HG03280 (cell line): Measurements from ENCODE around the gene UCK1.

ENCODE experiments used
- ATAC-seq: cut with Tn5 transposase; IDR thresholded peaks from one replicate; pipeline ENCODE4 v1.9.1; 2021; ENCODE audit warnings: mild to moderate bottlenecking, moderate library complexity; ENCODE audit not compliant: unreplicated experiment

Gene UCK1

DNA sequence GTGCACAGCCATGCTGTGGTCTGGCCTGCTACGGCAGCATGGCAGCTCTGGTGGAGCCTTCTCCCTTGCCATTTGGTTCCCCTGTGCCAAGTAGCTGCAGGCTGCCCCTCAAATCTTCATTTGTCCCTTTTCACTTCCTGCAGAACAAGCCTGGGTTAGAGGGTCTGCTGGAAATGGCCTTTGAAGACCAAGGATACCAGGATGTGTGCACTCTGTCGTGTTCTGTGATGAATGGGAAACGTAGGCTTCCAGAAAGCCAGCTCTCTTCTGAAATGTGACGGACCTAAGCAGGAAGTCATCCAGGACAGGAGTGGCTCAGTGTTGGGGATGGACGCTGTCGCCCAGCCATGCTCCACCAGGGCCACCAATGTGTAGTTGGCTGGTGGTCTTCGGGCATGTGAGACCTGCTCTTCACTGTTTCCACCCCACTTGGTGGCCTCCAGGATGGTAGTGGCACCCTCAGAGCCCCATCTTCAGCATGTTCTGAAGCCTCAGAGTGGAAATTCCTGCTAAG lies 31.8 kb downstream of the UCK1 start:
- no peak for ATAC-seq

DNA sequence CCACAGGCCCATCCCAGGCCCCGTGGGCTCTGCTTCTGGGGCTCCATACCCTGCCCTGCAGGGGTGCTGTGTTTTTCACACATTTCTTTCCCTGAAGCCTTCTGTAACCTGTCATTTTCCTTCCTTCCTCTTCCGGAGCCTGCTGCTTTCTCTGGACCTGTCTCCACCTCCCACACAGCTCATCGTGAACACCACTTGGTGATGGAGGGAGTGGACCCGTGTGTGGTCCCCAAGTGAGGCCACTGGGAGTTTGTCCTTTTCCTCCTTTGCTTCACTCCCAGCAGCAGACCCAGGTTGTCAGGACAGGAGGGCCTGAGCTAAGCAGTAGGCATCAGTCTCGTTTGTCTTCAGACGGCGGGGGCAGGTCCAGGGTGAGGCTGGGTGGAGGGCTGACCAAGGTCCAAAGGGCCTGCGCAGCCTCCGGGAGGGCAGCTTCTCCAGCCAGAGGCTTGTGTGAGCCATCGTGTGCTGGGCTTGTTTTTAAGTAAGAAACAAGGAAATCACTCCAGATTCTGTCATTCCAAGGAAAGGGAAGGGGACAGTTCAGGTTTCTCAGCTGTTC lies 34.1 kb downstream of the UCK1 start:
- no peak for ATAC-seq

DNA sequence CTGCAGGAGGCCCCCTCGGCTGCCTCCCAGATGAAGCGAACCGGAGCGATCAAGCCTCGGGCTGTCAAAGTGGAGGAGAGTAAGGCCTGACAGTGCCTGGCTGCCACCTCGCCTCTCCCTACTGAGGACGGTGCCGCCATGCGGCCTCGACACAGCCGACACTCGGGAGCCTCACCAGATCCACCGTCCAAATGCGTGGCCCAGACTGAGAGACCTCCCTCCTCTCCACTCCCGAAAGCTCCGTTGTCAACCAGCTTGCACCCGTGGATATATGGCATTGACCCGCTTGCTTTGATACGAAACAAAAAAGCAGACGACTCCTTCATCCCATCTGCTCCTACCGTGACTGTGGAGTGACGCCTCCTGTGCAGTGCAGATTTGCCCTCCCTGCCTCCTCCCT lies 35.3 kb downstream of the UCK1 start:
- ATAC-seq, result no peak

DNA sequence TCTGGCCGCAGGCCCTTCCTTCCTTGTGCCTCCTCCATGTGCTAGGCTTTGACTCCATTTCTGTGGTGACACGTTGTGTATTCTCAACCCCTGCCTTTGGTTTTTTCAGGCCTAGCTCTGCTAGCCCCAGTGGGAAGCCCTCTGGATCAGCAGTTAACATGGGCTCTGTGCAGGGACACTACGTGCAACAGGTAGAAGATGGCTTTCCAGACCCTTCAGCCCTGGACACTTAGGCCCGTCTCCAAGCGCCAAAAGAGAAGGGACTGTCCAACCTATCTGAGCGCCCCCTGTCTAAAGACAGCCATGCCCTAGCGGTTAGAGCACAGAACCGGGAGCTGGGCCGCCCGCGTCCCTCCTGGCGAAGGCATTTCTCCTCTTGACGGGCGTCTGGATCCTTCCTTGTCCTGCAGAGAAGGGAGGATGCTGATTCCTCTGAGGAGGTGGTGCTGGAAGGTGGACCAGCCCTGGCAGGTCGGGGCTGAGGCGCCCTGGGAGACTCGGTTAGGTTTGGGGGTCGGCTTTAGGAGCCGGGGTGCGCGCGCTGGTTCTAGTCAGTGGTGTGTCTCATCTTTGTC lies 36.7 kb downstream of the UCK1 start:
- ATAC-seq, result no peak

DNA sequence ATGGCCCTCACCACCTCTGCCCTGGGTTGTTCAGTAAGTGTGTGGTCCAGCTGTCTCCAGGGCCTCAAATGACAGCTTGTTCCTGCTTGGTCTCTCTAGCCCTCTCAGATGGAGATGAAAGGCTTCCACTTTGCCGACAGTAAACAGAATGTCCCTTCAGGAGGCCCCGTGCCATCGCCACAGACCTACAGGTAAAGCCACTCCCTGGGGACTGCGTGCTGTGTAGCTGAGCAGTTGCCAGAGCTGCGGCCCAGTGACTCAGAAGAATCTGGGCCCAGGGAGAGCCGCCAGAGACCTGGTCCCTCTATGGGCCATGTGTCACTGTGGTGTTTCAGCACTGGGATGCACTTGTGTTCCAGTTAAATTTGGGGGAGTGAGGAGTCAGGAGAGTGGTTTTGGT lies 39.0 kb downstream of the UCK1 start:
- no peak for ATAC-seq

DNA sequence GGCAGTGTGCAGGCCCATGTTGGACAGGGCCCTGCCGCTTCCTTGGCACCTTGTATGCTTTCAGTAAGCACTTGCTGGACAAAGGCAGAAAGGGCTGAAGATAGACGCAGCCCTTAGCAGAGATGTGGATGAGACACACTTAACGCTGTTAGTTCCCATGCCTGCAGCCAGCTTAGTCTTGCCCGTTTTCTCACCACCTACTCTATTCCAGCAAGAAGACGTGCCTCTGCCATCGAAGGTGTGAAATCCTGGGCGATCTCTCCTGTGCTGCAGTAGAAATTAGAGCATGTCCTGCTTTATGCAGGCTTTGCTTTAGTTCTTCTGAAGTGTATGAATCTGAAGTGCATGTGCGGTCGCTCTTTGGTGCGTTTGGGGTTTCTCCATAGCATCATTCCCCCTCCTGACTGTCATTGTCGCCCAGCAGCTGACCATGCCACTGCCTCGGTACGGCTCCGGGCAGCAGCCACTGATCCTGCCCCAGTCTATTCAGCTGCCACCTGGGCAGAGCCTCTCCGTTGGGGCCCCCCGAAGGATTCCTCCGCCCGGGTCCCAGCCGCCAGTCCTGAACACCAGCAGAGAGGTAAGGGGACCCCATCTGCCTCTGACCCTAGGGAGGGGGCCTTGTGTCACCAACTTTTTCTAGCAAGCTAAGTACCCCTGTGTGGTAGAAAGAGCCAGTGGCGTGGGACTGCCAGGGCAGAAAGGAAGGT lies 39.9 kb downstream of the UCK1 start:
- ATAC-seq, result no peak

DNA sequence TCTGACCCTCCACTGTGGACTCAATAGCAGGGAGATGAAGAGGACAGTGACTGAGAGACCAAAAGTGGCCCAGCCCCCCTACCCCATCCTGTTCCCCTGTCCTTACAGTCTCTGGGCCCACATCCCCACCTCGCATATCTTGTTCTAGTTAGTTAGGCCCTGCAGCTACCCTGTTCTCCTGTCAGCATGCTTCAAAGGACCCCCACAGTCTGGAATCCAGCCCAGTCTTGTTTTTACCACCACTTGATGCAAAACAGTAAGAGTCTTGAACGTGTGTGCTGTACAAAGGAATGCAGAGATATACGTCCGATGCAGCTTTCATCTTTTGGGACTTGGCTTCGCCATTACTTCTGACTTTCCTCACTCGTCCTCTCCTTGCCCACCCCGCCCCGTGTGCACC lies 40.5 kb downstream of the UCK1 start:
- no peak for ATAC-seq

DNA sequence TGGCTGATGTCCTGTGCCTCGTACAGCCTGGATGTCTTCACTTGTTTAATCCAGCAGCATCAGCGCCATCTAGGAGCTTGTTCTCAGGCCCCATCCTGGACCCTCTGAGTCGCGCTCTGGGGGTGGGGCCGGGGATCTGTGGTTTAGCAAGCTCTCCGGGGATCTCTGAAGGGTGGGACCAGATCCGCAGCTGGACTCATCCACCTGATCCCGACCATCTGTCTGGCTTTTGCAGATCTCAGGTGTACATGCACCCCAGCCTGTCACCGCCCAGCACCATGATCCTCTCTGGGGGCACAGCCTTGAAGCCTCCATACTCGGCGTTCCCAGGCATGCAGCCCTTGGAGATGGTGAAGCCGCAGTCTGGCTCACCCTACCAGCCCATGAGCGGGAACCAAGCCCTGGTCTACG lies 43.4 kb downstream of the UCK1 start:
- no peak for ATAC-seq

DNA sequence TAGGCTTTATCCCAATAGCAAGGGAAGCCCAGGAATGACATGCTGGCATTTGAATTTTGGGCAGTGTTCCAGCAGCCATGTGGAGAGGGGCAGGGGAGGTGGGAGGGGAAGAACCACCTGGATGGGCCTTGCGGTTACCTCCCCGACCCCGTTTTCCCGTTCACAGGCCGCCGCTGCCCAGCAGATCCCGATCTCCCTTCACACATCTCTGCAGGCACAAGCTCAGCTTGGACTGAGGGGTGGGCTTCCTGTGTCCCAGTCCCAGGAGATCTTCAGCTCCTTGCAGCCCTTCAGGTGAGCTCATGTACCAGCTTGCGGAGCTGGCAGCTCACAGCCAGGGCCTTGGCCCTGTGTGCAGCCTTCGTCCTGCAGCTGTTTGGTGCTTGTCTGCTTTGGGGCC lies 44.1 kb downstream of the UCK1 start:
- ATAC-seq, result no peak

DNA sequence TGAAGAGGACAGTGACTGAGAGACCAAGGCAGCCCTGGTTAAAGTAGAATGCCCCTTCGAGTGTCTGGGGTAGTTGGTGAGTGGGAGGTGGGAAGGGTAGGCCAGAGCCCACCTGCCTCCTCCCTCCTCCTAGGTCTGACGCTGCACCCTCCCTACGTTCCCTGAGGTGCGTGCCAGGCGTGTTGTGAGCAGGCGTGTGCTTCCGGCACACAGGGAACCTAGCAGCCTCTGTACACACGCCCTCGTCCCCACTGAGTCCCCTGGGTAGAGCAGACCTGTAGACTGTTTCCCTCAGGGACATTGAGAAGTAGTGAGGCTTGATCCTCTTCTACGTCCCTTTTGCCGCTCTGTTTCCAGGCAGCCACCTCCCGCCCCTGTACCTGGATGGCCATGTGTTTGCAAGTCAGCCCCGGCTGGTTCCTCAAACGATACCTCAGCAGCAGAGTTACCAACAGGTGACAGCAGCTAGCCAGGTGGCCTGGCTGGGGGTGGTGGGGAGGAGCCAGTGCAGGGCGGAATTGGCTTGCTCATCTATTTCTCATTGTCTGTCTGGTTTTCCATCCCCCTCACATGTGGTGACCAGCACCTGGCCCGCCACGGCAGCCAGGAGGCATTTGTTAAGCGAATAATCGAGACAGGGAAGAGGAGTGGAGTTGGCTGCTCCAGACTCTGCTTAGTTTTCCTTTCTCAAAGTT lies 45.2 kb downstream of the UCK1 start:
- no peak for ATAC-seq

DNA sequence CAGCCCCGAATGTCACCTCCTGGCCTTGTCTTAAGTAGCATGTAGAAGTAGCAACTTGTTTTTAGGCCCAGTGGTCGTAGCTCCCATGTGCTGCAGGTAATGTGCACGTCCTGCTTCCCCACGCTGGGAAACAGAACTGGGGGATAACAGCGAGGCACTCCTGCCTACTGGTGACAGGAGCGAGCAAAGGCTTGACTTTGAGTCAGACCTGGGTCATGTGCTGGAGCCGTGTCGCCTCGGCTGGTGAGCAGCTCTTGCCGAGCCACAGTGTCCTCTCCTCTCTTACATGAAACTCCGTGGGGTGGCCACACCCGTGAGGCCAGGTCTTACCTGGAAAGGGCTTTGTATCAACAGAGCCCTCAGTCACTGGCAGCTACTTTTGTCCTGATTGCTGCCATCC lies 45.9 kb downstream of the UCK1 start:
- no peak for ATAC-seq

DNA sequence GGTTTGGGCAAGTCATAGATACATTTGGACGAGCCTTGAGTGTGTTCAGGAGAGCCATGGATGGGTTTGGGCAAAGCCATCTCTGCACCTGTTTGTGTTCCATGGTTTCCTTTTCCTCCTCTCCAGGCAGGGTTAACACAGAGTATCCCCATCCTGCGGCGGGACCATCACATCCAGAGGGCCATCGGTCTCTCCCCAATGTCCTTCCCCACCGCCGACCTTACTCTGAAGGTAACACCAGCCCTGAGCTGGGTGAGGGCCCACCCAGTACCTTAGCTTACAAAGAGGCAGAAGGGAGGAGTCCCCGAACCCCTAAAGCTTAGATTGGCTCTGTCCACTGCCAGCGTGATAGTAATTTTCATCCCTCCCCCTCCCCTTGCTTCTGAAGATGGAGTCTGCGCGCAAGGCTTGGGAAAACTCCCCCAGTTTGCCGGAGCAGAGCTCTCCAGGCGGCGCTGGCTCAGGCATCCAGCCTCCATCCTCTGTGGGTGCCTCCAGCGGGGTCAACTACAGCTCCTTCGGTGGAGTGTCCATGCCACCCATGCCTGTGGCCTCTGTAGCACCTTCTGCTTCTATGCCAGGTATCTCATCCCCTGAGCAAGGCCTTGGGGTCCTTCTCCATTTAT lies 46.4 kb downstream of the UCK1 start:
- no peak for ATAC-seq

DNA sequence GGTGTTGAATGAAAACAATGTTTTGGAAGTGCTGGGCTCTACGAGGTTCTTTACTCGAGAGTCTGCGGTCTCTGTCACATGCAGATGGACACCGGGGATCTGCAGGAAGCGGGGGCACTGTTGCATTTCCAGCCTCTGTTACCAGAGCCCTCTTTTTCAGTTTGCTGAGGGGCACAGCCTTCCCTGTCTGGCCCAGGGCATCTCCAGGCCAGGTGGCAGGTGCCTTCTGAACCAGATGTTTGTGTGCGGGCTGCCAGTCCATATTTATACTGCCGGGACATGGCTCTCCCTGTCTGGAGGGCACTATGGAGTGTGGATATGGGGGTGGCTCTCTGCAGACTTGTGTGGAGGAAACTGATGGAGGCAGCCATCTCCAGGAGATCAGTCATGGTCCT lies 47.0 kb downstream of the UCK1 start:
- ATAC-seq, result no peak

DNA sequence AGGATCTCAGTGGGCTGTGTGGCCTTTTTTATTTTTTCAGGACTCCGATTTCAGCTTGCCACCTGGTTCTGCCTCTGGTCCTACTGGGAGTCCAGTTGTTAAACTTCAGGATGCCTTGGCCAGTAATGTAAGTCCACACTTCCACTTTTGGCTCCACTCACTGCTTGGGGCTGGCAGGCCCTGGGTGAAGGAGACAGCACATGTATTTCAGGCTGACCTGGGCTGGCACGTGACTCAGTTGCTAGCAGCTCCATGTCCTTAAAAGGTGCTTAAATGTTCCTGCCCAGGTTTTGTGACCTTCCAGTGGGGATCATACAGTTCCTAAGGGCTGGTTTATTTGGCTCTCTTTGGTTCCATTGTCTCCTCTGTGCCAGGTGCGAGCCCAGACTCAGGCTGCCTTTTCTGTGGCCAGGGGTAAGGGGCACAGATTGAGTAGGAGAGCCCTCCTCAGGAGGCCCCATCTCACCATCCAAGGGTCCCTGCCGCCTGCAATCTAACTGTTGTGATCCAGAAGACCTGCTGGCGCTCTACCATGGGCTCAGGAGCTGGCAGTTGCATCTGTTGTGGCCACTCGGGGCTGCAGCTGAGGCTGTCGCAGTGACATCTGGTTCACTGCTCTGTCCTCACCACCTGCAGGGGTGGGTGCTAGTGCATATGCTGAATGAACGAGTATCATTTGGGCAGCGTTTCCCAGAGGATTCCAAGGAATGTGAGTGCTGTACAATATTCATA lies 47.6 kb downstream of the UCK1 start:
- no peak for ATAC-seq

DNA sequence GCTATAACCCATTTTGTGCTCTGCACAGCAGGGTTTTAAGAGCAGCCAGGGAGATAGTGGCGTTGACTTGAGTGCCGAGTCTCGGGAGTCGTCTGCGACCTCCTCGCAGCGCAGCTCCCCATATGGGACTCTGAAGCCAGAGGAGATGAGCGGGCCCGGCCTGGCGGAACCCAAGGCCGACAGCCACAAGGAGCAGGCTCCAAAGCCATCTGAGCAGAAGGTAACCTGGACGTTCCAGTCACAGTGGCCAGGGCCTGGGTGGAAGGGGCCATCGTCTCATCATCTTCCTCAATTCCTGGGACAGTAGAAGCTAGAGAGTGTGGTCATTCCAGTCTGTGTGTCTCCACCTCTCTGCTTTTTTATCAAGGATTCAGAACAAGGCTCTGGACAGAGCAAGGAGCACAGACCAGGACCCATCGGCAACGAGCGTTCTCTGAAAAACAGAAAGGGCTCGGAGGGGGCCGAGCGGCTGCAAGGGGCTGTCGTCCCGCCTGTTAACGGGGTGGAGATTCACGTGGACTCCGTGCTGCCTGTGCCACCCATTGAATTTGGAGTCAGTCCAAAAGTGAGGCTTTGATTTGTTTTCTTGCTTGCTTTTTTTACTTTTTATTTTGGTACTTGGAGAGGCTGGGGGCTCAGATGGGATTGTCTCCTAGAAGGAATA lies 48.6 kb downstream of the UCK1 start:
- no peak for ATAC-seq

DNA sequence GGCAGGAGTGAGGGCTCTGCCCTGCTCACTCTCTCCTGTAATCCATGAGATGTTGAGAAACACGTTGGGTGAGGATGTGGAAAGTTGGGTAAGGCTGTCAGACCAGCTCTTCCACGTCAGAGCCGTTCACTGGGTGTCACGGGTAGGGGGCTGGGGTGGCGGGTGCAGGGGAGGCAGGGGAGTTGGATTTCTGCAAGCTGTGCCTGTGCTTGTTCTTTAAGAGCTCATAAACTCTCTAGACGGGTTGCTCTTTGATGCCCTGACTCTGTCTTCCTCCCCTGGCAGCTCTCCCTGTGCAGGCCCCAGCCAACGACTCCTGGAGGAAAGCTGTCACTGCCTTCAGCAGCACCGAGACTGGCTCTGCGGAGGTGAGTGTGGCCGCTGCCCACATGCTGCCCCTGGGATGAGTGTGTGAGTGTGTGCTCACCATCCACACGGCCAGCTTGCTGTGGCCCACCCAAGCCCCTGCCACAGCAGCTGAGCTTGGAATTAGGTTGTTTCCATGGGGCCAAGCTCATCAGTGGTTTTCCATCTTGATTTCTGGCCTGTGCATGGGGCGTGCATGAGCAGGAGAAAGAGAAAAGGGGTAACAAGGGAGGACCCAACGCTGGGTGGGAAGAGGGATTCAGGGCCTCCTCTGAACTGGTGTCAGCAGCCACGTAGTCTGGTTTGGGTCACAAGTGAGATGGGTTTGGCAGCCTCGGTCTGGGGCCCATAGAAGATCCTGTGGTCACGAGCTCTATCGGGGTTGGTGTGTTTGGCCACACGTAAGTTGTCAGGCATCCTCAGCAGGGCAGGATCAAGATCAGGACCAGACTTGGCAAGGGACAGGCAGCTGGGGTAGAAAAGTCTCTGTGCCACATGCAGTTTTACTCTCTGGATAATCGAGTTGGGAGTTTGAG lies 49.4 kb downstream of the UCK1 start:
- no peak for ATAC-seq

DNA sequence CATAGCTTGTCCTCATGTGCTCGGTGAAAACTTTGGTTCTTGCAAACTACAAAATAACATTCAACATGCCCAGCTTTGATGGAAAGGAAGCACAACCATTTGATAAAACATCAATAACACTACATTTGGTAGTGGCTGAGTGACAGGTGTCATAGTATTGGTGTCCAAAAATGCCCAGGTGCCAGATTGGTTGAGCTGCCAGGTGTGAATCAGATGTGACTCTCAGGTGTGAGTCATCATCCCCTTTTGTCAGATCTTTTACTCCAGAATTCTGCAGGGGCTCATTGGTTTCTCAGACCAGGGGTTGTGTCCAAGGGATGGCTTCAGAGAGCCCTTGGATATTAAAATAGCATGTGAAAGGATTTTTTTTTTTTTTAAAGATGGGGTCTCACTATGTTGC lies 50.8 kb downstream of the UCK1 start:
- no peak for ATAC-seq

DNA sequence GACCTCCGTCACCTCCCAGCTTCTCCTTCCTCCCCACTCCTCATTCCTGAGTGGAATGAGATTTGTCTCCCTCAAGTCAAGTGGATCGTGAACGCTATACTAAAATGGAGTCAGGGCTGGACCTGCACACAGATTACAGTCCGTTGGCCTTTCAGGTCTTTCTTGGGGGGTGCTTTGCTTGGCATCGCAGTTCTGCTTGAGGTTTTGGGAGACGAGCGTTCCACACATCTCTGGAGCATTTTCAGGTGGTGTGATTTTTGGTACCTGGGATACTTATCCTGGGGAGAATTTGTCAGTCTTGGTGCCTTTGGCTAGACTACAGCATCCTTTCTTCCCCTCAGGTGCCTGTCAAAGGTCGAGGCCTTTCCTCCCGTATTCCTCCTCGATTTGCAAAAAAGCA lies 52.2 kb downstream of the UCK1 start:
- ATAC-seq, result no peak

DNA sequence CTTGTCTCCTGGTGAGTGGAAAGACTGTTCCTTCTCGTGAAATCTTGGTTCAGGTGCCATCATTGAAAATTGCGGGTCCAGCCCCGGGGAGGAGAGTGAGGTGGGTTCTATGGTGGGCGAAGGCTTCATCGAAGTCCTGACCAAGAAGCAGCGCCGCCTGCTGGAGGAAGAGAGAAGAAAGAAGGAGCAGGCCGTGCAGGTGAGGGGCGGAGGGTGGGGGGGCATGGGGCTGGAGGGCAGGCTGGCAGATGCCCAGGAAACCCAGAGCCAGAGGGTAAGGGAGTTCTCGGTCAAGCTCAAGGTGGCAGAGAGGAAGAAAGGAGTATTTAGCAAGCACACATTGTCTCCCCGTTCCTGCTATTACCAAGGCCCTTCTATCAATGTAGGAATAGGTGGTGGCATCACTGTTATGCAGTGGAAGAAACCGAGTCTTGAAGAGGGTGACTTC lies 52.6 kb downstream of the UCK1 start:
- no peak for ATAC-seq
